GM19238 (cell line): ENCODE data around the gene PCGF1.

ENCODE experiments used
- DNase-seq: peaks from one replicate; pipeline ENCODE4 v3.0.0; 2011; ENCODE audit warnings: low spot score; ENCODE audit not compliant: insufficient read length

The PCGF1 gene

DNA sequence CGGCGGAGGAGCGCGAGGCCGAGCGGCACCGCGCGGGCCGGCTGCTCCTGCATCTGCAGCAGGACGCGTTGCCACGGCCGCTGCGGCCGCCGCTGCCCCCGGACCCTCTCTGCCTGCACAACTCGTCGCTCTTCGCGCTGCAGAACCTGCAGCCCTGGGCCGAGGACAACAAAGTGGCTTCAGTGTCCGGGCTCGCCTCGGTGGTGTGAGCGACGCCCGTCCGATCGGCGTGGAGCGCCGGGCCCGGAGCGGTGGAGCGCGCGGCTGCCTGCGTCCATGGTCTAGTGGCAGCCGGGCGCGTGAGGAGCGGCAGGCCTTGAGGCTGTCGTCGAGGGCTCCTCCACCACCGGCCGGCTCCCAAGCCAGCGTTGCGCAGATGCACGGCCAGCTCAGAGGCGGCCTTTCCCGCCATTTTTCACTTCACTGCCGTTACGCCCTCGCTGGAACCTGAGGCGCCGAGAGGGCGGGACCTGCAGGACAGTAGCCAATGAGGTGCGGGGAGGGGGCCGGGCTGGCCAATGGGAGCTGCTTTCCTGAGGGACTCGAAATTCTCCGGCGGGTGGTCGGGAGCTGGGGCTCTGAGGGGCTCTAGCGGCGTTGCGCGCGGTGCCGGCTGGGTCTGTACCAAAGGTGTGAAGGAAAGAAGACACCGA is 8.6 kb upstream of the PCGF1 start:
- DNase-seq, result peak; percentile 91

DNA sequence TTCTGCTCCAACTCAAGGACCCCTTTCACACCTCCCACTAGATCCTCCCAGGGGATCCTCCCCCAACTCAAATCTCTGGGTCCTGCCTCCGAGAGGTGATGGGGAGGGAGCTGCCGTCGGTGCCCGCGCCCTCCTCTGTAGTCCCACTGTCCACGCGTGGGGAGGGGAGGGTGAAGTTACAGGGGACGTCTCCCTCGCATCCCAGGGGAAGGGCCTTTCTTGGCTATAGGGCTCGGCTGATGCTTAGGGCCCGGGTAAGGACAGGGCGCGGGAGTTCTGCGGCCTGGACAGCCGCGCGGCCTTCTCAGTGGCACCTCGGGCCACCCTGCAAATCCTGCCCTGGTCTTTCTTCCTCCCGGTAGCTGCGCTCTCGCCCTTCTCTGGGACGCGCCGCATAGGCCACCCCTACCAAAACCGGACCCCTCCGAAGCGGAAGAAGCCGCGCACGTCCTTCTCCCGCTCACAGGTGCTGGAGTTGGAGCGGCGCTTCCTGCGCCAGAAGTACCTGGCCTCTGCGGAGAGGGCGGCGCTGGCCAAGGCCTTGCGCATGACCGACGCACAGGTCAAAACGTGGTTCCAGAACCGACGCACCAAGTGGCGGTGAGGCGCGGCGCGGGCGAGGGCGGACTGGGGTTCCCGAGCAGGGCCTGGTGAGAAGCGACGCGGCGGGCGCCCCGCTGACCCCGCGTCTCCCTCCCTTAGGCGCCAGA is 7.9 kb upstream of the PCGF1 start:
- no peak for DNase-seq

DNA sequence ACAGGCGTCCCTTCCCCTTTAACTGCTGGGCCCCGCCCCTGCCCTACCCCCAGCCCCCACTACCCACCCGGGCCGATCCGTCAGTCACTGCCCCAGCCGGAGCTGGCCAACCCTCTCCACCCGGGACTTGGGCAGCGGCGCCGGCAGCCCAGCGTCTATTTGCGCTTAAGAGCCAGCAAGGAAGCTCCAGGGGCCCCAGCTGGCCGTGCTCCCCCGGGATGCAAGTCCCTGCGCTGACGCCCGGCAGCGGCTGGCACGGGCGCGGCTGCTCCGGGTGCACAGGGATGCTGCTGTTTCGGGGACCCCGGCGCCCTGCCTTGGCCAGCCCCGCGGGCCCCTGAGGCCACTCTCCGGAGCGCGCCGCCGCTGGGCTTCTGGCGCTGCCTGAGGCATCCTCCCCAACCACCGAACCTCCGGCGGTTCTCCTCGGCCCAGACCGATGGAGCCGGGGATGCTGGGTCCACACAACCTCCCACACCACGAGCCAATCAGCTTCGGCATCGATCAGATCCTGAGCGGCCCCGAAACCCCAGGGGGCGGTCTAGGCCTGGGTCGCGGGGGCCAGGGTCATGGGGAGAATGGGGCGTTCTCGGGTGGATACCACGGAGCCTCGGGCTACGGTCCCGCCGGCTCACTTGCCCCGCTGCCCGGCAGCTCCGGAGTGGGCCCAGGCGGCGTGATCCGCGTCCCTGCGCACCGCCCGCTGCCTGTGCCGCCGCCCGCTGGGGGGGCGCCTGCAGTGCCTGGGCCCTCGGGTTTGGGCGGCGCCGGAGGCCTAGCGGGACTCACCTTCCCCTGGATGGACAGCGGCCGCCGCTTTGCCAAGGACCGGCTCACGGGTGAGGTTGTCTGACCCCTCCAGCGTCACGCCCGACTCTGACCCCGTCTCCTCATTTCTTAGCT is 7.1 kb upstream of the PCGF1 start, which contains the start of gene TLX2:
TSS of gene TLX2 (plus strand) at position 83 of the 903 bp plus-strand sequence. CDS start at position 440, 357 bp downstream.
- DNase-seq, result no peak

DNA sequence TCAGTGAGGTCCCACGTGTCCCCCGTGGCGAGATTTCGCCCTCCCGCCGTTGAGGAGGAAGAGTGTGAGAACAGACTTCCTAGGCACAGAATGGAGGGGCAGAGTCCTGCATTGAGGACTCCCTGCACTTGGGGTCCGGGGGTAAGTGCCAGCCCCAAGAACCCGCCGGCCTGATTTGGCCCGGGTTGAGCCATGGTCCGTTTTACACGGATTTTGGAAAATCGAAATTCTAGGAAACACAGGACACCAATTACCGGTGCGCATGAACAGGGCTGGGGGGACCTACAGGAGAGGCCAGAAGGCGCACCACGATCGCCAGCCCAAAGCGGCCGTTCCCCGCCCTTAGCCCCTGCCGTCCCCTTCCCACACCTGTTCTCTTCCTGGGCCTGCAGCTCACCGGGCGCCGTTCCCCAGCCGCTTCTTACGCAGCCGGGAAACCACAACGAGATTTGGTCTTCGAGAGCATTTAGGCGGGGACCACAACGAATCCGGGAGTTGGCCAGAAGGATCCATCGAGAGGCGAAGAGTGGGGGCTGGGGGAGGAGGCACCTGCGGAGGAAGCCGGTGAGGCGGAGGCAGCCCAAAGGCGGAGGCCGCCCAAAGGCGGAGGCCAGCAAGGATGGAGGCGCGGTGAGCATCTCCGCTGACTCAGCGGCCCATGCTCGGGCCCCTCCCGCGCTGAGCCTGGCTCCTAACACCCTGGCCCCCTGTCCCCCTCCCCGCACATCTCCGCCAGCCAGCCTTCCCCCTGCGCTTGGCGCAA is 6.3 kb upstream of the PCGF1 start:
- no peak for DNase-seq

DNA sequence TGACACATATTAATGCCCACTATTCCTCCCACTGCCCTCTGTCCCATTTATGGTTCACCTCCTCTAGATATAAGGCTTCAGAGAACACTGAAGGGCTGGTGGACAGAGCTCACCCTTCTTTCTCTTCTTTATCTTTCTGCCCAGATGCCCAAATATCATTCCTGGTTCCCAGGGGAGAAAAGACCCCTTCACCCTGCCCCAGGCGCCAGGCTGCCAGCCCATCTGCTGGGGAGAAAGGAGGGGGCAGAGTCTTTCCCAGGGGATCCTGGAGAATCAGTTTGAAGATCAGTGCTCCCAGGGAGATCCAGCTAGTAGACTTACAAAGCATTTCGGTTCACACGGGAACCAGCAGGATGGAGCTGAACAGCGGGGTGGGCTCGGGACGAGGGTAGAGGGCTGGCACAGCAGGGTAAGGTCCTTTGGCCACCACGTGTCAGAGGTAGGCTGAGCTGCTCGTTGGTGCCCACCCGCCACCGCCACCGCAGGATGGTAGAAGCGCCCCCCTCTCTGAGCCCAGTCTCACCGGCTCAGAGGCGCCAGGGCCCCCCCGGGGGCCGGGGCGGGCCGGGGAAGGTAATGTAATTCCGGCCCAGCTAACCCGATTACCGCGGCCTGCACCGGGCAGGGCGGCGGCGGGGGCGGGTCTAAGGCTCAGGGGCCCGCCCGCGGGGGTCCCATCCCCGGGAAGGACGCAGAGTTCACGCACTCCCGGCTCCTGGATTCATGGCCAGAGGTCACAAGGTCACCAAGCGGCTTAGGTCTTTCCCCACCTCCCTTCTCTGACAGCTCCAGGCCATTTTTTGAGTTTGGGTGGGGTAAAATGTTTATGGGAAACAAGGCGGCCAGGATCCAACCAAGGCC is 5.5 kb upstream of the PCGF1 start:
- no peak for DNase-seq

DNA sequence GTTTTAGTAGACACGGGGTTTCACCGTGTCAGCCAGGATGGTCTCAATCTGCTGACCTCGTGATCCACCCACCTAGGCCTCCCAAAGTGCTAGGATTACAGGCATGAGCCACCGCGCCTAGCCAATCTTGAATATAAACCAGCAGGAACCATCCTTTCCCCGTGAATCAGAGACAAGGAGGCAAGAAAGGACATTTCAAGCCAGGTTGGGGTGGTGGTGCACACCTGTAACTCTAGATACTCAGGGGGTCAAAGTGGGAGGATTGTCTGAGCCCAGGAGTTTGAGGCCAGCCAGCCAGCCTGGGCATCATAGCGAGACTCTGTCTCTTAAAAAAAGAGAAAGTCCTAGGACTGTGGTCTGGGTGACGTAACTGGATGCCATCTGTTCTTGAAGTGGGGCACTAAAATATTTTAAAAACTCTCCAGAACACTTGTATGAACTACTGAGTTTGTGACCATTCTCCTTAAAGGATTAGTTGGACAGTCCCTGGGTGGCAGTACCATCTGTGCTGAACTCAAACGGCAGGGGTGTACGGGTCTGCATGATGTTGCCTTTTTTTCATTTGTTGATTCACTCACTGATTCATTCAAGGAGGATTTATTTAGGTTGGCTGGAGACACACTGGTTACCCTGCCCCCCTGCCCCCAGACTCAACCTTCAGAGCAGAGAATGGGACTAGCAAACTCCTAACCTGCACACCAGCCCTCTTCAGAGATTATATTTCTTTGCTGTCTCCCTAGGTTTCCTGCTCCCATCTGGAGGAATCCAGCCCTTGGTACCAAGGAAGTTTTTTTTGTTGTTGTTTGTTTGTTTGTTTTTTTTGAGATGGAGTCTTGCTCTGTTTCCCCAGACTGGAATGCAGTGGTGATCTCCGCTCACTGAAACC is 3.9 kb upstream of the PCGF1 start:
- no peak for DNase-seq

DNA sequence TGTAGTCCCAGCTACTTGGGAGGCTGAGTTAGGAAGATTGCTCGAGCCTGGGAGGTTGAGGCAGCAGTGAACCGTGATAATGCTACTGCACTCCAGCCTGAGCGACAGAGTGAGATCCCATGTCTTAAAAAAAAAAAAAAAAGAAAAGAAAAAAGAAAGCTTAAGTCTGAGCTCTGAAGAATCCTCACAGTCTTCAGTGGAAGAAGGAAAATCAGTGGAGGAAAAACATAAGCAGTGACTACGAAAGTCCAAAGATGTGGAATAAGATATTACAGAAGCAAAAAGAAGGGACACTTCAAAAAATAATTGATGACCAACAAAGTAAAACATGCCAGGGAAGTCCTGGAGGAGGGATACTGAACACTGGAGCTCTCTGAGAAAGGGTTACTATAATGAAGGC is 2.8 kb upstream of the PCGF1 start:
- DNase-seq, result no peak

DNA sequence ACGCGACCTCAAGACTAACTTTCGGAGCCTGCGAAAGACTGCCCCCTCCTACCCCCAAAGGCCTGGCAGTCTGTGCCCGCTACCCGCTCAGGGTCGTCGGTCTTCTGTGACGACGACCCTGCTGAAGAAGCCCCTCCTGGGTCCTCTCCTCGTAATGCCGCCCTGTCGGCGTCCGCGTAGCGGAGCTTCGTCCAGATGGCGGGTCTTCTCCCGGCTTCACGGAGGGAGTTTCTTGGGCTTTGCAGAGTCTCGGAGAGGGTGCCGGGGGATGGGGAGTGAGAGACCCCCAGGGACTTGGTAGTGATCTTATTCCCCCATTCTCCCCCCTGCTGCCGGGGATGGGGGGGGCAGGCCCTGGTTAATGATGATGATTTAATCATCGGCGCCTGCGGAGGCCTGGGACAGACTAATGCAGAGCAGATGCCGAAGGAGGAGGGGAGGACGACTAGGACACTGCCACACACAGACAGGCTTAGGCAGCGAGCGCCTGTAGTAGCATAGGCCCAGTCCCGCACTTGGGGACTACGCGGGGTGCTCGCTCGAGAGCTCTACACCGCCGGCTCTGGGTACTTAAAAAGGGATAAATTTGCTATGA is 528 bp upstream of the PCGF1 start:
- no peak for DNase-seq

DNA sequence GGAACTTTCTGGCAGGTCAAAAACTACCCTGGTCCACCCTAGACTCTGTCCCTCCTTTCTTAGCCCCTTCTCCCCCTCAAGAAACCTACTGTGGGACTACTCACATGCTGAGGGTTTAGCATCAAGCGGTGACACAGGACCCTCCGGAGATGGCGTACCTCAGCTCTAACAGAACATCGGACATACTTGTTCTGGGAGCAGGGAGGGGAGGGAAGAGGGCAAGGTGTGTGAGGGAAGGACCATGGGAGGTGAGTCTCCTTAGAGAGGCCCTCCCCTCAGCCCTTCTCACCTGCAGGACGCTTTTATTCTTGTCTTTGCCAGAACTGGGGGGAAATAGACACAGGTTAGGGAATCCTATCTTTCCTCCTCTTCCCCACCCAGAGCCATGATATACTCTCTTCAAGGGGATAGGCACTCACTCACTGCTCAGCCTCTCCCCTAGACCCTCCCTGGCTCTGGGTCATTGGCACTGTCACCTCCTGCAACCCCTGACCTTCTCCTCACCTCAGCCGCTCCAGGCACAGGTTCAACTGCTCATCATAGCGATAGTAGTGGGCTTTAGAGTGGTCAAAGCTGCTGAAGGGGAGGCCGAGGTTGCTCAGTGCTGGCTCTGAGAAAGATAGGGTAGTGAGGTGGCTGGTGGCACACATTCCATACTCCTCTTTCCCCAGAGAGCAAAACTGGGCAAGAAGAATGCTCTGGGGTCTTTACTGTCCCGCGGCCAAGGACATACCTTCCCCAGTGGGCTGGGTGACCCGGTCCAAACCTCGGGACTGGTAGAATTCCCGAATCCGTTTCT is 1.8 kb downstream of the PCGF1 start:
- no peak for DNase-seq

DNA sequence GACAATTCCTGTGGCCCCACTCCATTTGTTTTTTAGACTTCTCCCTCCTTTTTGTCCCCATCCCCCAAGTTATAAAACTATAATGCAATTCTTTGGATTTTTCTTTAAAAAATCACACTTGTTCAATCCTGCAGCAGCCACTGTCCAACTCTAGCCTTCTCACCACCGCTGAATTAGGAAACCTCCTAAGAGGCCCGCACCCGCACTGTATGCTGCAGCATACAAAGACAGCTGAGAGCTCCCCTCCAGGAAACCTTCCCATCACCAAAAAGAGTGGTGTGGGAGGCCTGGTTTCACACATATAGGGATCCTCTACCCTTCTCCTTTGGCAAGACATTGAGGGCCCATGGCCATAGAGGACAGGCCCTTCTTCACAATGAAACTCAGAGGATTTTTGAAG is 2.9 kb downstream of the PCGF1 start:
- DNase-seq, result no peak

DNA sequence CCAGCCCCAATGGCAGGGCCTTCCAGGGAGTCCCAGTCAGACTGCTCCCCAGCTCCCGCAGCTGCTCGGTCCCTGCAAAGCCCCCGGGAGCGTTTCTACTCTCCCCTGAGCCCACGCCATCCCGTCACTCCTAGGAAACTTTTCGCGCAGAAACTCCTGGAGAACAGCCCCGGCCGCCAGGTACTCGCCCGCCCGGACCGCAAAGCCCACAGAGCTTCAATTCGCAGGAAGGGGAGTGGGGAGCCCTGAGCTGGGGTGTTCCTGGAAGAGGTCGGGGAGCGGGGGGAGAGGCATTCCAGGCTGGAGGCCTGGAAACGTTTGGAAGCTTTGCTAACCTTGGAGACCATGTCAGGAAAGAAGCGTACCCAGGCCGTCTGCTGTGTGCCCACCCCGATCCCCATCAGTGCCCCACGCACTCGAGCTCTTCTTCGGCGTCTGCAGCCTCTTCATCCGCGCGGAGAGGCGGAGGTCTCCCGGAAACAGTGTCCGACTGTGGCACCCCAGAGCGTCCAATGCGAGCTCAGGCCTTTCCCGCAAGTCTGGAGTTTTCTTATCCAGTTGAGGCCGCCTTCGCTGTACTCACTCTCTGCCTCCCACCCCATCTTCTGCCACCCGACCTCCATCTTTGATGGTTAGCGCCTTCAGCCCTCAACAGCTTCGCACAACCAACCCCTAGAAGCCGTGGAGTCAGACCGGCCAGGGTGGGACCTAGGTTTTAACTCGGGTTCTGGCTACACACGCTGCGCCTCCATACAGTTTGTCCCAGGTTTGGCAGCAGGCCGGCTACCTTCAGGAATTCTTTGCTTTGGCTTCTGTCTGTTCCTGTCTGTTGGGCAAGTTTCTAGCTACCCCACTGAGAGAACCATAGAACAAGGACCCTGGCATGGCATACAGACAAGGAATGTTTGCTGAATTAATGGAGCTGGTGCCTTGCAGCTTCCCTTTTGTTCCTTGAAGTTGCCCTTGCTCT is 3.7 kb downstream of the PCGF1 start:
- DNase-seq, result no peak

DNA sequence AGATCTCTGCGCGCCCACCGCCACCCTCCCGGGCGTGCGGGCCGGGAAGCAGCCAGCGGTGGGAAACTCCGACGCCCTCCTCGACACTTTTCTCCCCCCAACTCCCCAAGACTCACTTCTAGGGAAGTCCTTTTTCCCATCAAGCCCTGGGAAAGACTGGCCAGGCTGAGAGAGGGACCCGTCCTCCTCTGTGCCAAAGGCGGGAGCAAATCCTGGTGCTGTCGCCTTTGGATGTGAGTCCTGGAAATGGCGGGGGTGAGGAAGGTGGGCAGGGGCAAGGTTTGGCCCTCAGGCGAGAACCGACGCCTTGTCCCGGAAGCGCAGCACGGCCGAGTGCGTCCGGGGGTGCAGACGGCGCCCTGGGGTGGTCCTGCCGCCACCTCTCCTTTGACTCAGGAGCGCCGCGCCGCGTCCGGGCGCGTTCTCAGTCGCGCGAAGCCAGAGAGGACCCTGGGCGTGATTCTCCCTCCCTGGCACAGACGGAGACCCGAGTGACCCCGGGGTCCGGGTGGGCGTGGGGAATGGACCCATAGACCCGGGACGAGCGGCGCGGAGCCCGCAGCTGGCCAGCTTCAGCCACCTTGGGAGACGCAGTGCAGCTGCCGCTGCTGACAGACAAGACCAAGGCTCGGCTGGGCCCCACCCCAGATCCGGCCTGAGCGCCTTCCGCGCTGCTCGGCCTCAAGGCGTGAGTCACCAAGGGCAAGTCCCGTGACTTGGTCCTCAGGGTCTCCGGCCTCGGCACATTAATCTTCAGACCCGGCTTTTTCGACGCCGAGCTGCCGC is 4.6 kb downstream of the PCGF1 start:
- DNase-seq, result no peak

DNA sequence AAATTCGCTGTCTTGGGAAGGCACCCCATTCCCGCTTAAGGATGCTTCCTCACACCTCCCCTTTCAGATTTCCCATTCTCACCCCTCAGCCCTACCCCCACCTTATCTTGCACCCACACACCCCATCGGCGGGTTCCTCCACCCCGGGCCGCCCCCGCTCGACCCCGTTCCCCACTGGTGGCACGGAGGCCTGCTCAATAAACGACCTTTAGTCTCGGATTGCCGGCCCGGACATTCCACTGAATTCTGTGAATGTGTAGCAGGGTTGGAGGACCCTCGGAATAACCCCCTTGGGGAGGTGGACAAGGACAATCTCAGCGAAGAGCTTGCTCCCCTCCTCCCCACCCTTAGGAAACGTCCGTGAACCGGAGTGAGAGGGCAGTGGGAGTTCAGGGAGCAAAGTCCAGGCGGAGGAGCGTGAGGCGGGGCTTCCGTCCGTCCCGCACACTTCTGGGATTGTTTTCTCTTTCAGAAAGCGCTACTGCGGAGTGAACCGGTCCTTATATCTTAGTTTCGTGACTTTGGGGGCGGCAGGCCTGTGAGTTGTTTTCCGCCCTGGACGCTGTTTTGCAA is 5.3 kb downstream of the PCGF1 start:
- DNase-seq, result no peak

DNA sequence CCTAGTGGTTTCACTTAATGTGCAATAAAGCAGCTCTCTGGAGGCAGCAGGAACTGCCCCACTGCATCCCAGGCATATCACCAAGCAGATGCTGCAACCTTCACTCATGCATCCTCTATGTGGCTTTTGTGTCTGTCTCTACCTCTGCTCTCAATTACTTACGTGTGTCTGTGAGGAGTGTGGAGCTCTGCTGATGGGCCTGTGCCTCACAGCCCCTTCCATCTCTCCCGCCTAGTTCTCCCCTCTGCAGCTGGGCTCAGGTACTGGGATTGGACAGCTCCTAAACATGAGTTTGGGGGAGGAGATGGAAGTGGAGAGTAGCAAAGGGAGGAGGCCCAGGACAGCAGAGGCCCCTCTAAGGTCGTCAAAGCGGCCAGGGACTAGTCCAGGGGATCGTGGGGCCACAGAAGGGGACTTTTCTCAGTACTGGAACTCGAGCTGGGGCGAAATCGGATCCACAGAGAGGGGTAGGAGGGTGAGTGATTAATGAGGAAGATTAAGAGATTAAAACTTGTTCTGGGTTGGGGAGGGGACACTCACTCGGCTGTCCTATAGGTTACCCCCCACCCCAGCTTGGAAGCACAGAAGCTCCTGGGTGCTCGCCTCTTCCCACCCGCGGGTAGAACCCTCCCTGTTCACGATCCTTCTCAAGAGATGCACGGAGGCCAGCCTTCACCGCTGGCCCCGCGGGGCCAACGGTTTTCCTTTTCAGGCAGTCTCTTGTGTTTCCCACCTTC is 6.0 kb downstream of the PCGF1 start:
- no peak for DNase-seq

DNA sequence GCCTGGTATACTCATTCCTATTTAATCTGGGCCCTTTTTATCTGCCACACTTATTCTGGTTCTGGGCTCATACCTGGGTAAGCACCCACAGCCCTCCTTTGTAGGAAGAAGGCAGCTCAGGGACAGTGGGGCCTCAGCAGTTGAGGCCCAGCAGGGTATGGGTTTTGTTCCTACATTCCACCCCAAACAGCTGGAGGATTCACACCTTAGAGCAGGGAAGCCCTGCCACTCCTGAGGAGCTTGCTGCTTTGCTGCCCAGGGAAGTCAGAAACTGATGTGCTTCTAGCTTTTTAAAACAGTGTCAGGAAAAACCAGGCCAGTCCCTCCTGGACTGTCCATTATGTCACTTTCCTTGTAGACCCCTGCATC is 6.9 kb downstream of the PCGF1 start:
- DNase-seq, result no peak
